Adrenal gland (tissue), 12 donors: Measurements from ENCODE around the gene CHD2. TPM values are rescaled to one million over a fixed set of nuclear protein-coding genes. Genes with fewer than 3 reads are reported as not detected.

Source experiments
- DNase-seq, 7 donors: peaks; one replicate each; pipeline ENCODE4 v3.0.0-alpha.2; 2019 to 2020
- H3K27ac ChIP-seq, 5 donors: fragments of 200-600 bp; sonication (generic) in 4 of 5; 1 replicate in 3 of 5; 2 replicates in 2 of 5; pipeline versions ENCODE4 v1.5.1 to v1.8.0; 2016 to 2020; ENCODE audit warnings: mild to moderate bottlenecking in 1 of 5
- H3K27me3 ChIP-seq: fragments of 200-600 bp; 2 replicates; pipeline ENCODE4 v1.8.0; 2021
- H3K36me3 ChIP-seq, 2 donors: fragments of 200-600 bp; replicated peaks in 1 of 2; 1 replicate in 1 of 2; 2 replicates in 1 of 2; pipeline versions ENCODE4 v1.5.1 to v1.8.0; 2018 to 2022
- H3K4me1 ChIP-seq, 2 donors: fragments of 200-600 bp; replicated peaks in 1 of 2; 1 replicate in 1 of 2; 2 replicates in 1 of 2; pipeline versions ENCODE4 v1.5.1 to v1.8.0; 2018 to 2021
- H3K4me3 ChIP-seq, 4 donors: fragments of 200-600 bp; sonication (generic) in 3 of 4; one replicate each; pipeline ENCODE4 v1.5.1; 2016 to 2018
- H3K9me3 ChIP-seq, 3 donors: fragments of 200-600 bp; sonication (generic) in 1 of 3; replicated peaks in 1 of 3; 1 replicate in 2 of 3; 2 replicates in 1 of 3; pipeline versions ENCODE4 v1.5.1 to v1.8.0; 2016 to 2021
- CTCF ChIP-seq, 6 experiments: fragments of 450-650 bp in 4 of 6; fragments of 200-600 bp in 2 of 6; sonication (generic) in 1 of 6; IDR thresholded peaks; 1 replicate in 5 of 6; 2 replicates in 1 of 6; pipeline versions ENCODE4 v1.5.1 to v1.8.0; 2016 to 2021; ENCODE audit warnings: antibody characterized with exemption in 6 of 6, mild to moderate bottlenecking in 2 of 6, moderate library complexity in 1 of 6
- POLR2A ChIP-seq, 2 donors: fragments of 450-650 bp; IDR thresholded peaks; one replicate each; pipeline ENCODE4 v1.6.1; 2017; ENCODE audit warnings: antibody characterized with exemption in 2 of 2, mild to moderate bottlenecking in 2 of 2, moderate library complexity in 1 of 2
- WGBS, 4 donors: extraction: QIAGEN DNeasy Blood & Tissue Kit in 2 of 4; methylation state at CpG; one replicate each; pipeline versions ENCODE4 v1.1.5 to v1.1.7; 2013 to 2017; 5-methylcytosine and 5-hydroxymethylcytosine counted together
- intact Hi-C, 2 donors: fragments of 100-400 bp; cut with DNase I; formaldehyde crosslinking; loops; one replicate each; pipeline versions ENCODE4 v1.14.1 to v1.15.0; 2022 to 2023
- polyA plus RNA-seq, 3 donors: library from polyadenylated mRNA; stranded (reverse); fragments of 200-250 nt in 2 of 3; fragments of 350-450 nt in 1 of 3; fragmentation: Illumina TruSeq in 1 of 3; extraction: RNeasy Lipid Tissue Mini Kit (QIAGEN cat#74804) in 1 of 3; gene quantifications; one replicate each; pipeline ENCODE4 v1.2.3, GENCODE V29; 2013 to 2014
- total RNA-seq, 9 donors: library from RNA; depleted of rRNA in 4 of 9; stranded (reverse); fragments of >200 nt in 4 of 9; fragments of 120-200 nt in 1 of 9; fragmentation: NEBNext Ultra II Directional in 1 of 9; extraction: Animal tissue kit (Norgen Biotek cat#: 25700) in 1 of 9; gene quantifications; one replicate each; pipeline versions ENCODE4 v1.1.0 to v1.2.4, GENCODE V29; 2013 to 2023
- donor health status: healthy with polysubstance abuse.
- donor health status: Bipolar disorder and iron deficiency.
- donor health status: DM: yes; HTN: yes; CAD: no.
- donor health status: DM: no; HTN: no; CAD: no.
- donor health status: DM: no; HTN: no; CAD: no.
- donor health status: DM: yes; HTN: yes; CAD: no.

CHD2 gene
- total and polyA plus RNA-seq, 12 donors, result 40.1 to 115 (median 70.9) TPM

DNA sequence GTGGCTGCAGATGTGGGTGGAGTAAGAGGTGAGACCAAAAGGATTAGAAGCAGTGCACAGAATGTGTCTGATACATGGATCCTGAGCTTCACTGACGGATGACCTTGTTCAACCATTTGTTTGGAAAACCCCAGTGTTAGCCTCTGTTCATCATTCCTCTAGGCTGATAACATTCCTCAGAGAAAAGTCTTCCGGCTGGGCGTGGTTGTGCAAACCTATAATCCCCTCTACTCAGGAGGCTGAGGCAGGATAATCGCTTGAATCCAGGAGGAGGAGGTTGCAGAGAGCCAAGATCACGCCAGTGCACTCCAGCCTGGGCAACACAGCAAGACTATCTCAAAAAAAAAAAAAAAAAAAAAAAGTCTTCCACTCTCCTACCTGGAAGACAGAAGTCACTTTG is 23.1 kb upstream of the CHD2 start:
- Histone ChIP-seq H3K4me1 (peaks cover 21 to 25% of the 10 kb centered on the region in 2 donors), H3K9me3 (no peaks in the 10 kb centered on the region), H3K27me3 (no peaks in the 10 kb centered on the region), H3K27ac (no peak overlapping the region), H3K4me3 (no peak overlapping the region), H3K36me3 (no peaks in the 10 kb centered on the region)
- DNase-seq, result no peak
- intact Hi-C loops, result loop anchor here (5.0 to 10.0 kb wide), 2 partner anchors 45 to 52 kb away; no protein-coding TSS in a partner anchor
- TF ChIP-seq POLR2A (IDR thresholded peaks at IDR 0.05), result no peak
- no peak for TF ChIP-seq CTCF (IDR thresholded peaks at IDR 0.05)
- WGBS, 4 donors, result 87 to 92% (median 90%) methylated on average over 5 of the region's 5 CpGs

GRCh38 chr15:92877416-92877815 is 22.7 kb upstream of the CHD2 start:
- no peaks in the 10 kb centered on the region for H3K36me3 ChIP-seq
- no peak overlapping the region for H3K4me3 ChIP-seq
- no peaks in the 10 kb centered on the region for H3K27me3 ChIP-seq
- peaks cover 21 to 25% of the 10 kb centered on the region in 2 donors for H3K4me1 ChIP-seq
- H3K9me3 ChIP-seq, result no peaks in the 10 kb centered on the region
- WGBS, 4 donors, result 85 to 98% (median 92%) methylated on average over 2 of the region's 2 CpGs
- H3K27ac ChIP-seq, result no peak overlapping the region
- TF ChIP-seq POLR2A (IDR thresholded peaks at IDR 0.05), result no peak
- TF ChIP-seq CTCF (IDR thresholded peaks at IDR 0.05), result no peak
- no peak for DNase-seq
- intact Hi-C loops, result loop anchor here (5.0 to 10.0 kb wide), 2 partner anchors 45 to 53 kb away; no protein-coding TSS in a partner anchor

DNA sequence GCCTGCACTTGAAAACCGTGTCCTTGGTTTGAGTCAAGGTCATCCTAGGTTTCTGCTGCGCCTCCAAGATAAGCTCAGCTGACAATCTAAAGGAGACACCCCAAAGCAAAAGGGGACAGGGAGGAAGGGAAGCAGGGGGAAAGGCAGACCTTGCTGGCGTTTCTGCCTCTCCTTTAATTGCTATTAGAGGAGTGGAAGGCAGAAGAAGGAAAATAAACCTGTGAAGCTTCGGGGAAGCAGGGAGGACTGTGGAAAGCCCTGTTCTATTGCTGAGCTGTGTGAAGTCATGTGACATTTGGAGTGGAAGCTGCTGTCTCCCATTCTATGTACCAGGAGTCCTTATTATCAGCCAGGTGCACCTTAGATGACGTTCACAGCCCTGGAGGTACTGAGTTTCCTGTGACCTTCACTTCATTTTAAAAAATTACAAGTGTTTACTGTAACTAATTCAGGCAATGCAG is 21.5 kb upstream of the CHD2 start:
- Histone ChIP-seq H3K27me3 (no peaks in the 10 kb centered on the region), H3K4me3 (no peak overlapping the region), H3K27ac (peak overlapping the region in 3 of 5 donors; percentile 14 to 65 (median 27)), H3K9me3 (no peaks in the 10 kb centered on the region), H3K36me3 (no peaks in the 10 kb centered on the region), H3K4me1 (peaks cover 21 to 25% of the 10 kb centered on the region in 2 donors)
- 24 to 49% (median 36%) methylated on average over 5 of the region's 5 CpGs for WGBS, 4 donors
- DNase-seq, result peak in 1 of 7 donors; percentile 24
- intact Hi-C loops, result loop anchor here (5.0 to 10.0 kb wide), 2 partner anchors 46 to 54 kb away; no protein-coding TSS in a partner anchor
- no peak for TF ChIP-seq POLR2A (IDR thresholded peaks at IDR 0.05)
- TF ChIP-seq CTCF (IDR thresholded peaks at IDR 0.05), result no peak

DNA sequence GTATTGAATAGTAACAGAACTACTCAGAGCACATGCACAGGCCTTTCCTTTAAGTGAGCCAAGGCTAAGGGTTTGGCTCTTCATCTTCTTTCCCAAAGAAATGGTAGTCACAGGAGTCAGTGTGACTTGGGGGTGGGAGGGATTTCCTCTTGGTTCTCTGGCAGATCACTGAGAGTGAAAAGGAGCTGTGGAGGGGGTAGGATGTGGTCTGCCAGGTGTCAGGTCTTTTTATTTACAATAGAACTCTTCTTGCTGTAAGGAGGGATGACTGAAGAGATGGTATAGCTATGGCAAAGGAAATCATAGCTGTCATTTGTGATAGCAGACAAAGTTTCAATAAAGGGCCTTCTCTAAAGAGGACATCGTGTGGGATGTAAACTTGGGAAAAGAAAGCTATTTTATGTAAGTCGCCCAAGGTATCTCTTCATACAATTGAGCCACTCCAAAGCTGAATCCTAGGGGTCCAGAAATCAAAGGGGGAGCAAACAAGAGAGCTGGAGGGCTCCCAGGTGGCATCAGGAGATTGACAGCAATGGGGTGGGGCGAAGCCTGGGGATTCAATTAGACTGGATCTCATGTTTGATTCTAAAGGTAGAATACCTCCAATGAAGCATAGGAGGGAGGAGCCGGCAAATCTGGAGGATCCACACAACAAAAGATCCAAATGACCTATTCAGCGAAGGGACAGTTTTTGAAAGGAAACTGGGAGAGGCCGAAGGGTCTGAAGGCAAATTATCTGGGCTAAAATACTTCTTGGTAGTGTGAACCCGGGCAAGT is 20.0 kb upstream of the CHD2 start:
- 92 to 96% (median 95%) methylated on average over 7 of the region's 7 CpGs for WGBS, 4 donors
- no peaks in the 10 kb centered on the region for H3K27me3 ChIP-seq
- H3K27ac ChIP-seq, result peak overlapping the region in 2 of 5 donors; percentile 92 to 93
- no peaks in the 10 kb centered on the region for H3K36me3 ChIP-seq
- TF ChIP-seq CTCF (IDR thresholded peaks at IDR 0.05) (no peak), POLR2A (IDR thresholded peaks at IDR 0.05) (no peak)
- intact Hi-C loops, result loop anchor here (5.0 to 10.0 kb wide), 3 partner anchors 48 to 68 kb away; no protein-coding TSS in a partner anchor
- H3K4me3 ChIP-seq, result no peak overlapping the region
- H3K4me1 ChIP-seq, result peaks cover 21 to 25% of the 10 kb centered on the region in 2 donors
- DNase-seq, result no peak
- H3K9me3 ChIP-seq, result no peaks in the 10 kb centered on the region
